Measurements from ENCODE around the gene KRTAP10-9. TPM values are rescaled to one million over a fixed set of nuclear protein-coding genes. Genes with fewer than 3 reads are reported as not detected.
"Not testable (repeated sequence)": the region's sequence is repeated elsewhere in the genome, so short reads cannot be mapped to it uniquely, and the experiment has no call there.

Gene KRTAP10-9
- polyA plus RNA-seq, 5 donors: not detected

GRCh38 chr21:44639331-44639655 lies 12.4 kb downstream of the KRTAP10-9 start:
- DNase-seq: no peak

GRCh38 chr21:44640761-44641160 lies 13.9 kb downstream of the KRTAP10-9 start:
- DNase-seq: no peak

GRCh38 chr21:44643741-44644310 lies 16.9 kb downstream of the KRTAP10-9 start:
- no peak for DNase-seq

- DNase-seq: no peak
These were observed 18.0 kb downstream of the KRTAP10-9 start for GRCh38 chr21:44644878-44645277.

GRCh38 chr21:44646366-44647221 lies 19.7 kb downstream of the KRTAP10-9 start, which contains the start of gene KRTAP10-11:
Gene KRTAP10-11 (plus strand): TSS chr21:44646414. CDS start chr21:44646459, 45 bp downstream.
- not testable (repeated sequence) for DNase-seq

GRCh38 chr21:44647222-44647552 lies 20.3 kb downstream of the KRTAP10-9 start:
- DNase-seq: no peak

- DNase-seq: no peak
These were observed 21.8 kb downstream of the KRTAP10-9 start for GRCh38 chr21:44648557-44649311.

GRCh38 chr21:44649521-44650100 lies 22.7 kb downstream of the KRTAP10-9 start:
- DNase-seq: no peak

- DNase-seq: no peak
These were observed 23.5 kb downstream of the KRTAP10-9 start for GRCh38 chr21:44650265-44650972.

GRCh38 chr21:44650973-44651675 lies 24.2 kb downstream of the KRTAP10-9 start:
- DNase-seq: no peak

- DNase-seq: no peak
These were observed 26.2 kb downstream of the KRTAP10-9 start for GRCh38 chr21:44653123-44653522.

GRCh38 chr21:44653656-44654575 lies 27.0 kb downstream of the KRTAP10-9 start:
- DNase-seq: no peak

- no peak for DNase-seq
These were observed 27.8 kb downstream of the KRTAP10-9 start, which contains the start of gene KRTAP12-4 for GRCh38 chr21:44654576-44655175. Gene KRTAP12-4 (minus strand): TSS chr21:44654659. CDS start chr21:44654614, 45 bp downstream.

GRCh38 chr21:44656868-44657267 lies 30.0 kb downstream of the KRTAP10-9 start:
- no peak for DNase-seq

GRCh38 chr21:44657635-44658540 lies 31.0 kb downstream of the KRTAP10-9 start, which contains the start of gene KRTAP12-3:
Gene KRTAP12-3 (plus strand): TSS chr21:44657932. CDS start chr21:44657980, 48 bp downstream.
- DNase-seq: no peak

GRCh38 chr21:44658541-44658910 lies 31.6 kb downstream of the KRTAP10-9 start:
- no peak for DNase-seq

- no peak for DNase-seq
These were observed 32.2 kb downstream of the KRTAP10-9 start for GRCh38 chr21:44658913-44659595.
